Parathyroid adenoma (tissue), 2 donors: Measurements from ENCODE around the gene ARHGDIB.

ENCODE experiments used
- H2AFZ ChIP-seq: fragments of 300-600 bp; sonication (generic); one replicate; pipeline ENCODE4 v1.7.0; 2017; ENCODE audit warnings: antibody characterized with exemption, mild to moderate bottlenecking
- H3K27ac ChIP-seq: fragments of 300-600 bp; sonication (generic); one replicate; pipeline ENCODE4 v1.7.0; 2017
- H3K27me3 ChIP-seq: fragments of 300-600 bp; sonication (generic); one replicate; pipeline ENCODE4 v1.7.0; 2017; ENCODE audit warnings: low read length; ENCODE audit not compliant: control insufficient read depth, insufficient read depth
- H3K36me3 ChIP-seq: fragments of 300-600 bp; sonication (generic); one replicate; pipeline ENCODE4 v1.7.0; 2017; ENCODE audit warnings: low read length; ENCODE audit not compliant: control insufficient read depth, insufficient read depth
- H3K4me1 ChIP-seq: fragments of 300-600 bp; sonication (generic); one replicate; pipeline ENCODE4 v1.7.0; 2017; ENCODE audit warnings: control low read depth
- H3K4me2 ChIP-seq: fragments of 300-600 bp; sonication (generic); one replicate; pipeline ENCODE4 v1.7.0; 2017; ENCODE audit warnings: low read length
- H3K4me3 ChIP-seq: fragments of 300-600 bp; sonication (generic); one replicate; pipeline ENCODE4 v1.7.0; 2017; ENCODE audit warnings: low read depth, low read length
- H3K79me2 ChIP-seq: fragments of 300-600 bp; sonication (generic); one replicate; pipeline ENCODE4 v1.7.0; 2017; ENCODE audit warnings: control low read depth
- H3K9ac ChIP-seq: fragments of 300-600 bp; sonication (generic); one replicate; pipeline ENCODE4 v1.7.0; 2017; ENCODE audit warnings: mild to moderate bottlenecking
- H3K9me3 ChIP-seq: fragments of 300-600 bp; sonication (generic); one replicate; pipeline ENCODE4 v1.7.0; 2017; ENCODE audit warnings: low read length; ENCODE audit not compliant: control insufficient read depth
- TF ChIP-seq, protein P1 (sequence below): fragments of 300-600 bp; sonication (generic); IDR thresholded peaks from one replicate; pipeline ENCODE4 v1.7.0; 2017; ENCODE audit warnings: antibody characterized with exemption, mild to moderate bottlenecking
- donor health status: primary hyperparathyroidism.

ARHGDIB gene

DNA sequence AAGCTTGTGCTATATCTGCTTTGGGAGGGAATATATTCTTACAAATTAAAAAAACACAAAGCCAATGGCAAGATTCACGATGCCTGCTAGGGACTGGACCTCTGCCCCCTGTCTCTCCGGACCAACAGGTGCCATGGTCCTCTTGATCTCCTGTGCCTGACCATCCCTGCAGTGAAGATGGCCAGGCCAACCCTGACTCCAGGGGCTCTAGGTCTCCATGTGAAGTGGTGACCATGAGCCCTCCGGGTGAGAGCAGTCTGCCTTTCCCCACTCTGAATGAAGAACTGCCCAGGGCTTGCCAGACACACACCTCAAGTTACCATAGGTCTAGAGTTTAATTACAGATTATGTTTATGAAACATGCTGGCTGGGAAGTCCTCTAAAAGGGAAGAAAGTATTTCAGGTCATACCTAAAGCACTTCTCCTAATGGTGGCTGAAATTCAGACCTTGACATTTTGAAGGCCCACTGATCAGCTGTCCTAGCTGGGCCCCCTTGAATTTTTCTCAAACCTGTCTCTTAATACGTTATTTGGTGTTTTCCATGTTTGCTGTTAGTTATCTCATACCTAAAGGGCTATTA lies 1.4 kb downstream of the ARHGDIB start:
- Histone ChIP-seq H3K79me2 (no peaks in the 10 kb centered on the region), H3K9me3 (no peaks in the 10 kb centered on the region), H3K27ac (peak overlapping the region; percentile 30), H3K4me2 (peak overlapping the region; percentile 33), H2AFZ (no peak overlapping the region), H3K27me3 (no peaks in the 10 kb centered on the region), H3K4me3 (peak overlapping the region; percentile 49), H3K36me3 (no peaks in the 10 kb centered on the region), H3K9ac (no peak overlapping the region), H3K4me1 (no peaks in the 10 kb centered on the region)
- TF ChIP-seq, protein P1, sequence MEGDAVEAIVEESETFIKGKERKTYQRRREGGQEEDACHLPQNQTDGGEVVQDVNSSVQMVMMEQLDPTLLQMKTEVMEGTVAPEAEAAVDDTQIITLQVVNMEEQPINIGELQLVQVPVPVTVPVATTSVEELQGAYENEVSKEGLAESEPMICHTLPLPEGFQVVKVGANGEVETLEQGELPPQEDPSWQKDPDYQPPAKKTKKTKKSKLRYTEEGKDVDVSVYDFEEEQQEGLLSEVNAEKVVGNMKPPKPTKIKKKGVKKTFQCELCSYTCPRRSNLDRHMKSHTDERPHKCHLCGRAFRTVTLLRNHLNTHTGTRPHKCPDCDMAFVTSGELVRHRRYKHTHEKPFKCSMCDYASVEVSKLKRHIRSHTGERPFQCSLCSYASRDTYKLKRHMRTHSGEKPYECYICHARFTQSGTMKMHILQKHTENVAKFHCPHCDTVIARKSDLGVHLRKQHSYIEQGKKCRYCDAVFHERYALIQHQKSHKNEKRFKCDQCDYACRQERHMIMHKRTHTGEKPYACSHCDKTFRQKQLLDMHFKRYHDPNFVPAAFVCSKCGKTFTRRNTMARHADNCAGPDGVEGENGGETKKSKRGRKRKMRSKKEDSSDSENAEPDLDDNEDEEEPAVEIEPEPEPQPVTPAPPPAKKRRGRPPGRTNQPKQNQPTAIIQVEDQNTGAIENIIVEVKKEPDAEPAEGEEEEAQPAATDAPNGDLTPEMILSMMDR = no peak

DNA sequence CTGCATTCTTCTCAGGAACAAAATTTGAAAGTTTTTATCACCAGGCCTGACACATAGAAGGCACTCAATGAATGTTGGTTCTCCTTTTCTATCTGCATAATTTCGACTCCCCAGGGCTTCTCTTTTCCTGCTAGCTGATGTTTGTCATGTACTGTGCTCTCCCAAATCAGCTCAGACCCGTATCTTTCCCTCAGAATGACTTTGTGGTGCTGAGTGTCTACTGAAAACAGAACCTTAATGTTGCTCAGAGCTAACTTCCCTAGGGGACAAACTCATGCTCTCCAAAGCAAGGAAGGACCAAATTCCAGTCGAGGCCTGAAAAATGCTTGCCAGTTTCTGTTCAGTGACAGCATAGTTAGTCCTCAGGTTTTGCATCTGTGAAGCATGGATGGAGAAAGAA lies 1.9 kb downstream of the ARHGDIB start:
- Histone ChIP-seq H3K4me2 (no peak overlapping the region), H3K4me1 (no peaks in the 10 kb centered on the region), H3K27me3 (no peaks in the 10 kb centered on the region), H3K79me2 (no peaks in the 10 kb centered on the region), H3K9me3 (no peaks in the 10 kb centered on the region), H3K36me3 (no peaks in the 10 kb centered on the region), H2AFZ (no peak overlapping the region), H3K27ac (no peak overlapping the region), H3K9ac (no peak overlapping the region), H3K4me3 (peak overlapping the region; percentile 49)
- TF ChIP-seq, protein P1 = no peak

DNA sequence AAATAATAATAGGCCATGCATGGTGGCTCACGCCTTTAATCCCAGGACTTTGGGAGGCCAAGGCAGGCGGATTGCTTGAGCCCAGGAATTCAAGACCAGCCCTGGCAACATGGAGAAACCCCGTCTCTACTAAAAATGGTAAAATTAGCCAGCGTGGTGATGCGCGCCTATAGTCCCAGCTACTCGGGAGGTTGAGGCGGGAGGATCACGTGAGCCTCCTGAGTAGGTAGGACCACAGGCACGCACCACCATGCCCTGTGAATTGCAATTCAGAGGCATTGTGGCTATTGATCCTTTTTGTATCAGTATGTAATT lies 2.3 kb downstream of the ARHGDIB start:
- H3K4me1 ChIP-seq = no peaks in the 10 kb centered on the region
- H3K27ac ChIP-seq = no peak overlapping the region
- H3K4me2 ChIP-seq = no peak overlapping the region
- H3K79me2 ChIP-seq = no peaks in the 10 kb centered on the region
- H3K9me3 ChIP-seq = no peaks in the 10 kb centered on the region
- H3K9ac ChIP-seq = no peak overlapping the region
- no peaks in the 10 kb centered on the region for H3K36me3 ChIP-seq
- no peak overlapping the region for H2AFZ ChIP-seq
- no peak overlapping the region for H3K4me3 ChIP-seq
- TF ChIP-seq, protein P1 = no peak
- no peaks in the 10 kb centered on the region for H3K27me3 ChIP-seq

DNA sequence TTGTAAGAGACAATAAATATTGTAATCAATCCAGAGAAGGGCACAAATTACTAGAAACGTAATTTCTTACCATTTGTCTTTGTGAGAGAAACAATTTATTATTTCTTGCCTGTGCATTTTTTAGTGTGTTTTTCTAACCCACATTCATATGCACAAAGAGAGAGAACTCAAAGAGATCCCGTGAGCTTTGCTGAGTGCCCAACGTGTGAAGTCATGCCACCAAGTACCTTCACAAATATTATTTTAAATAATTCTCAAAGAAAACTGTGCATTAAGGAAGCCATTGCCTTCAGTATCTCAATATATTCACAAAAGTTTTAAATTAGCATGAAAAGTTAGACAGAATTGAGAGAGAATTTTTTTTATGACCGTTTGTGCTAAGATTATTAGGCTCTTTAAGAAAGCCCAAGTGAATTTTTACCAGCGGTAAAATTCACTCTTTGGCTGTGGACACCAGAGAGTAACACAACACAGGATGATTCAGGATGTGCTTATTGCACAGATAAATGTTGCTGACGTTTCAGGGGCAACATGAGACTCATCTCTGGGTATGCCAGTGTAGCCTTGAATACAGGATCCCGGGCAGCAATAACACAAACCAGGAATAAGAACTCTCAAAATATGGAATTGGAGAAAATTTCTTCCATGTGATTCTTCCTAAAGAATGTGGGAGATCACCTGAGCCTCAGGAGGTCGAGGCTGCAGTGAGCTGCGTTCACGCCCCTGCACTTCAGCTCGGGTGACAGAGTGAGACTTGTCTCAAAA lies 2.9 kb downstream of the ARHGDIB start:
- Histone ChIP-seq H3K4me3 (peak overlapping the region; percentile 19), H3K9ac (no peak overlapping the region), H3K79me2 (no peaks in the 10 kb centered on the region), H3K27ac (no peak overlapping the region), H3K36me3 (no peaks in the 10 kb centered on the region), H3K4me2 (peak overlapping the region; percentile 32), H3K9me3 (no peaks in the 10 kb centered on the region), H3K4me1 (no peaks in the 10 kb centered on the region), H2AFZ (no peak overlapping the region), H3K27me3 (no peaks in the 10 kb centered on the region)
- TF ChIP-seq, protein P1 = no peak
